RWPE2 (cell line): ENCODE measurements around the gene ZC2HC1C.

ENCODE experiments used
- ATAC-seq: fragments of 200-7000 bp; cut with Tn5 transposase; 3 replicates; pipeline ENCODE4 v1.9.1; 2021; ENCODE audit warnings: low read depth
- DNase-seq: peaks from one replicate; pipeline ENCODE4 v3.0.0-alpha.2; 2020; ENCODE audit warnings: low spot score
- H3K27ac ChIP-seq: fragments of 450-650 bp; 2 replicates; pipeline ENCODE4 v1.5.1; 2017; ENCODE audit warnings: mild to moderate bottlenecking; ENCODE audit not compliant: poor library complexity, severe bottlenecking
- H3K27me3 ChIP-seq: fragments of 250-450 bp; sonication (Bioruptor Pico); 2 replicates; pipeline ENCODE4 v1.5.1; 2021; ENCODE audit warnings: mild to moderate bottlenecking, moderate library complexity; ENCODE audit not compliant: insufficient read depth, poor library complexity, severe bottlenecking
- H3K36me3 ChIP-seq: fragments of 250-450 bp; sonication (Bioruptor Pico); 2 replicates; pipeline ENCODE4 v1.5.1; 2020; ENCODE audit warnings: low read depth, mild to moderate bottlenecking, moderate library complexity
- H3K4me1 ChIP-seq: fragments of 250-450 bp; sonication (Bioruptor Pico); 2 replicates; pipeline ENCODE4 v1.5.1; 2021; ENCODE audit warnings: mild to moderate bottlenecking, moderate library complexity; ENCODE audit not compliant: insufficient read depth, poor library complexity, severe bottlenecking
- H3K4me3 ChIP-seq: fragments of 250-450 bp; sonication (Bioruptor Pico); 2 replicates; pipeline ENCODE4 v1.5.1; 2021; ENCODE audit warnings: mild to moderate bottlenecking, moderate library complexity; ENCODE audit not compliant: severe bottlenecking
- H3K9me3 ChIP-seq: fragments of 250-450 bp; sonication (Bioruptor Pico); 2 replicates; pipeline ENCODE4 v1.5.1; 2021; ENCODE audit warnings: mild to moderate bottlenecking, moderate library complexity; ENCODE audit not compliant: severe bottlenecking
- TF ChIP-seq, protein P1 (sequence below): fragments of 450-650 bp; IDR thresholded peaks from one replicate; pipeline ENCODE4 v1.5.1; 2017; ENCODE audit warnings: mild to moderate bottlenecking, moderate library complexity; ENCODE audit not compliant: poor library complexity, severe bottlenecking

ZC2HC1C gene

DNA sequence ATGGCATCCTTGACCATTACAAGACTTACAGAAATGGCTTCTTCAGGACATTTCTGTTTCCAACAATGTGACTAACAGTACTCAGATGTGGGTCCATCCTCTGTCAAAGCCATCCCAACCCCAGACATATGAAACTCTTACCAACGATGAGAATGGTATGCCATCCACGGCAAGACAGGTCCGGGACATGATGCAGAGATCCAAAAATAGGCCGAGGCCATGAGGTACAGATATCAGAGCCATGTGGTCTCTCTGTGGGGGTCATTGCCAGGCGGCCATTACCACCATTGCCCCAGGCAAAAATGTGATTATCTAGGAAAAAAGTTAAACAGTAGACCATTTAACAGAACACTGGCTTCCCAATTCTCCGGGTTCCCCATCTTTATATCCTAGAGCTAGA lies 27.5 kb downstream of the ZC2HC1C start:
- DNase-seq, result no peak
- TF ChIP-seq, protein P1, sequence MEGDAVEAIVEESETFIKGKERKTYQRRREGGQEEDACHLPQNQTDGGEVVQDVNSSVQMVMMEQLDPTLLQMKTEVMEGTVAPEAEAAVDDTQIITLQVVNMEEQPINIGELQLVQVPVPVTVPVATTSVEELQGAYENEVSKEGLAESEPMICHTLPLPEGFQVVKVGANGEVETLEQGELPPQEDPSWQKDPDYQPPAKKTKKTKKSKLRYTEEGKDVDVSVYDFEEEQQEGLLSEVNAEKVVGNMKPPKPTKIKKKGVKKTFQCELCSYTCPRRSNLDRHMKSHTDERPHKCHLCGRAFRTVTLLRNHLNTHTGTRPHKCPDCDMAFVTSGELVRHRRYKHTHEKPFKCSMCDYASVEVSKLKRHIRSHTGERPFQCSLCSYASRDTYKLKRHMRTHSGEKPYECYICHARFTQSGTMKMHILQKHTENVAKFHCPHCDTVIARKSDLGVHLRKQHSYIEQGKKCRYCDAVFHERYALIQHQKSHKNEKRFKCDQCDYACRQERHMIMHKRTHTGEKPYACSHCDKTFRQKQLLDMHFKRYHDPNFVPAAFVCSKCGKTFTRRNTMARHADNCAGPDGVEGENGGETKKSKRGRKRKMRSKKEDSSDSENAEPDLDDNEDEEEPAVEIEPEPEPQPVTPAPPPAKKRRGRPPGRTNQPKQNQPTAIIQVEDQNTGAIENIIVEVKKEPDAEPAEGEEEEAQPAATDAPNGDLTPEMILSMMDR, result no peak
- Histone ChIP-seq H3K27ac (no peak overlapping the region), H3K9me3 (no peaks in the 10 kb centered on the region), H3K4me1 (no peaks in the 10 kb centered on the region), H3K27me3 (no peaks in the 10 kb centered on the region), H3K36me3 (peaks cover 98% of the 10 kb centered on the region), H3K4me3 (no peak overlapping the region)
- ATAC-seq, result no peak

DNA sequence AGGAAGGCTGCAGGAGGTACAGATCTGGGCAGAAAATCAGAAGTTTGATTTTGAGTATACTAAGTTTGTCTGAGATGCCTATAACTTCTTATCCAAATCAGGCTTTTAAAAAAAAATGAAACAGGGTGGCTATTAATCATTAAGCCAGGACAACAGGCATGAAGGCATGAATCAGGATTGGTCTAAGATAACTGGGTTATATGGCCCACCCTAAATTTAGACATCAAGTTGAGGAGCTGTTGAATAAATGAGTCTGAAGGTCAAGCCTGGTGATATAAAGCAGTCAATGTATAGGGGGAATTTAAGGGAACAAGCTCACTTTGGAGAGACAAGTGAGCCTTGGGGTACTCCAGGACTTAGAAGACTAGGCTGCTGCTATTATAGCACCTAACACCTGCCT lies 28.8 kb downstream of the ZC2HC1C start:
- DNase-seq, result no peak
- H3K36me3 ChIP-seq, result peaks cover 98% of the 10 kb centered on the region
- no peak for ATAC-seq

DNA sequence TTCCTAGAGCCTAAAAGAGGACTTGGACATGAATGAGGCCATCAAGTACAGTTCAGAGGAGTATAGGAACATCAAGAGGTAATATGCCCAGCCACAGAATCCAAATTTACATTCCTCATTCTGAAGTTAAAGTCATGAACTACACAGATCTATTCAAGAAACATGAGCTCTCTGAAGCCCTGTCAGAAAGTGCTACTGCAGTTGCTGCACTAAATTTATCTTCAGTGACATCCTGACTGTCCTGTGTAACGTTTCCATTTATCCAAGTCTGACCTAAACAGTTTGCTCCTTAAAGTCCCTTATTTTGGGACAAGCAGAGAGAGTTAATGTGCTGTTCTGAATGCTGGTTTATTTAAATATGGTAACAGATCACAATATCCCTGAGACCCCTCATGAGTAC lies 29.2 kb downstream of the ZC2HC1C start:
- no peak for DNase-seq
- Histone ChIP-seq H3K36me3 (peaks cover 98% of the 10 kb centered on the region), H3K9me3 (no peaks in the 10 kb centered on the region), H3K27me3 (no peaks in the 10 kb centered on the region), H3K4me3 (no peak overlapping the region), H3K4me1 (no peaks in the 10 kb centered on the region), H3K27ac (no peak overlapping the region)
- no peak for ATAC-seq
- TF ChIP-seq, protein P1, result no peak

More for the DNA sequence above, 28.8 kb downstream of the ZC2HC1C start:
- Histone ChIP-seq H3K4me1 (no peaks in the 10 kb centered on the region), H3K9me3 (no peaks in the 10 kb centered on the region), H3K27ac (no peak overlapping the region), H3K27me3 (no peaks in the 10 kb centered on the region), H3K4me3 (no peak overlapping the region)
- TF ChIP-seq, protein P1, result no peak

DNA sequence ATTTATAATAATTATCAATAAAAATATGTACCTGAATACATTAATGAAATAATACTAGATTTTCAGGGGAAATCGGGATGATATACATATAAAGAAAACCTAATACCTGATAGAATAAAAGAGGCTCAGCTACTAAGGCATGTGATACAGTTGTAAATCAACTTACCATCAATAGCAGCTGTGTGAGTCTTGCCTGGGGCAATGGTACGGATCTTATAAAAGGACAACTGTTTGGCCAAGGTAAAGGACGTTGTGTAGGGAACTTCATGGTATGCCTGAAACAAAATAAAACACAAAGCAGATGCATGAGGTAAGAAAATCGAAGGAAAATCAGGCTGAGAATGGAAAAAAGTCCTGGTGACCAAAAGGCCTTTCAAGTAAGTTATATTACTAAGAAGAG lies 32.0 kb downstream of the ZC2HC1C start:
- H3K9me3 ChIP-seq, result no peaks in the 10 kb centered on the region
- no peak overlapping the region for H3K4me3 ChIP-seq
- ATAC-seq (no peak), DNase-seq (no peak)
- no peak overlapping the region for H3K27ac ChIP-seq
- TF ChIP-seq, protein P1, result no peak
- peaks cover 88% of the 10 kb centered on the region for H3K36me3 ChIP-seq
- H3K4me1 ChIP-seq, result no peaks in the 10 kb centered on the region
- no peaks in the 10 kb centered on the region for H3K27me3 ChIP-seq

DNA sequence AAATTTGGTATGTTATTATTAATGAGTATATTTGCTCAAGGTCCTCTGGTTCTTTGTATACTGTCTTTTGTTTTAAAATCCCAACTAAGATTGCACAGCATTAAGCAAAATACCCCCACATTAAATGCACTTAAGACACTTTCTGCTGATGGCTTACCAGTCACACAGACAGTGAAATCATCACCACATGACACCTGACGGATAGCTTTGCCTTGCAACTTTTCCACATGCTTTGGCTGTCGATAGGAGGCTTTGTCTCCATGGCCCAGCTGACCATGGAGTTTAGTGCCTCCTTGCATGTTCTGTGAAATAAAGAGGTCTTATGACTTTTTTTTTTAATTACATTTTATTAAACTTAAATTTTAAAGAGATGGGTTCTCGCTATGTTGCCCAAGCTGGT lies 37.7 kb downstream of the ZC2HC1C start:
- DNase-seq, result no peak
- Histone ChIP-seq H3K27ac (no peak overlapping the region), H3K27me3 (no peaks in the 10 kb centered on the region), H3K4me3 (no peak overlapping the region), H3K4me1 (no peaks in the 10 kb centered on the region), H3K9me3 (no peaks in the 10 kb centered on the region), H3K36me3 (peaks cover 87% of the 10 kb centered on the region)
- ATAC-seq, result no peak
- TF ChIP-seq, protein P1, result no peak
